Globus pallidus (tissue), 1 donor: ENCODE measurements around the gene HEG1.
"Not testable (repeated sequence)": the region's sequence is repeated elsewhere in the genome, so short reads cannot be mapped to it uniquely, and the experiment has no call there.

Experiments
- DNase-seq: peaks from one replicate; pipeline ENCODE4 v3.0.0-alpha.2; 2015; ENCODE audit warnings: low spot score

HEG1 gene

GRCh38 chr3:124984754-124985153 is 71.0 kb downstream of the HEG1 start:
- DNase-seq = no peak

- no peak for DNase-seq
These were observed 72.9 kb downstream of the HEG1 start for GRCh38 chr3:124982855-124983254.

GRCh38 chr3:124981472-124981871 is 74.3 kb downstream of the HEG1 start:
- DNase-seq = no peak

- DNase-seq = no peak
These were observed 77.2 kb downstream of the HEG1 start for GRCh38 chr3:124978627-124979026.

- no peak for DNase-seq
These were observed 79.4 kb downstream of the HEG1 start for GRCh38 chr3:124976383-124976782.

GRCh38 chr3:124974691-124975090 is 81.1 kb downstream of the HEG1 start:
- no peak for DNase-seq

GRCh38 chr3:124973290-124973689 is 82.5 kb downstream of the HEG1 start:
- DNase-seq = no peak

GRCh38 chr3:124972457-124972856 is 83.3 kb downstream of the HEG1 start:
- no peak for DNase-seq

- no peak for DNase-seq
These were observed 85.7 kb downstream of the HEG1 start for GRCh38 chr3:124969963-124970722.

- no peak for DNase-seq
These were observed 86.6 kb downstream of the HEG1 start for GRCh38 chr3:124969190-124969589.

- DNase-seq = no peak
These were observed 87.8 kb downstream of the HEG1 start for GRCh38 chr3:124967964-124968363.

GRCh38 chr3:124966521-124967445 is 89.0 kb downstream of the HEG1 start:
- DNase-seq = no peak

- DNase-seq = no peak
These were observed 90.4 kb downstream of the HEG1 start for GRCh38 chr3:124965413-124965812.

GRCh38 chr3:124964387-124964786 is 91.4 kb downstream of the HEG1 start:
- no peak for DNase-seq

GRCh38 chr3:124963755-124964154 is 92.0 kb downstream of the HEG1 start:
- no peak for DNase-seq

- no peak for DNase-seq
These were observed 93.3 kb downstream of the HEG1 start for GRCh38 chr3:124962403-124962940.

- DNase-seq = no peak
These were observed 95.1 kb downstream of the HEG1 start for GRCh38 chr3:124960698-124961097.

GRCh38 chr3:124960105-124960504 is 95.7 kb downstream of the HEG1 start:
- no peak for DNase-seq

GRCh38 chr3:124957951-124958350 is 97.8 kb downstream of the HEG1 start:
- not testable (repeated sequence) for DNase-seq

- no peak for DNase-seq
These were observed 103.4 kb downstream of the HEG1 start for GRCh38 chr3:124952282-124952855.

- DNase-seq = no peak
These were observed 104.1 kb downstream of the HEG1 start for GRCh38 chr3:124951511-124952281.

- DNase-seq = no peak
These were observed 105.8 kb downstream of the HEG1 start for GRCh38 chr3:124950026-124950425.
